GM21528 (cell line): ENCODE data around the gene YKT6.

Experiments
- ATAC-seq: cut with Tn5 transposase; IDR thresholded peaks from one replicate; pipeline ENCODE4 v1.9.1; 2021; ENCODE audit warnings: mild to moderate bottlenecking, moderate library complexity; ENCODE audit not compliant: unreplicated experiment, low FRiP score

YKT6 gene

DNA sequence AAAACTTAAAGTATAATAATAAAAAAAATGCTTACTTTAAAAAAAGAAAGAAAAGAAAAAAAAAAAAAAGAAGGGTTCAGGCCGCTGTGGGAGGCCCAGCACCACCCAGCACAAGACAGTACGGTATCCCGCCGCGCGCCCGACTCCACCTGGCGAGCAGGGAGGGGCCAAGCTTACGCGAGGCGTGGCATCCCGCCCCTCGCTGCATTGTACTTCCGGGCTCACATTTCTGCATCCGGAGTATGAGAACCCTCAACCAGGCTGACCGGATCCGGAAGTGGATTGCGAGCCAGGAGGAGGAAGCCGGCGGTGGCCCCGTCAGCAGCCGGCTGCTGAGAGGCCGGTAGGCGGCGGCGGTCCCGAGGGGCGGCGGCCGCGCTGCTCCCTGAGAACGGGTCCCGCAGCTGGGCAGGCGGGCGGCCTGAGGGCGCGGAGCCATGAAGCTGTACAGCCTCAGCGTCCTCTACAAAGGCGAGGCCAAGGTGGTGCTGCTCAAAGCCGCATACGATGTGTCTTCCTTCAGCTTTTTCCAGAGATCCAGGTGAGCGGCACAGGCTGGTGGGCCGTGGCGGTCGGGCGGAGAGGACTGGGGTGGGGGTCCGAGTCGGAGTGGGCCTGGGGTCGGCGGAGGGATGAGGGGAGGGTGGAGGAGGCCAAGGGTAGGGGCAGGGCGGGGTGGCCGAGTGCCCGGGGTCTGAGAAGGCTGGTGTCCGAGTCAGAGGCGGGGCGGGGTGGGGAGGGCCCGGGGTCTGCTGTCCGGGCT lies at the start of gene YKT6:
TSS of gene YKT6 (plus strand) at position 280 of the 763 bp plus-strand sequence. CDS start at position 438, 158 bp downstream.
- ATAC-seq = peak; percentile 99

DNA sequence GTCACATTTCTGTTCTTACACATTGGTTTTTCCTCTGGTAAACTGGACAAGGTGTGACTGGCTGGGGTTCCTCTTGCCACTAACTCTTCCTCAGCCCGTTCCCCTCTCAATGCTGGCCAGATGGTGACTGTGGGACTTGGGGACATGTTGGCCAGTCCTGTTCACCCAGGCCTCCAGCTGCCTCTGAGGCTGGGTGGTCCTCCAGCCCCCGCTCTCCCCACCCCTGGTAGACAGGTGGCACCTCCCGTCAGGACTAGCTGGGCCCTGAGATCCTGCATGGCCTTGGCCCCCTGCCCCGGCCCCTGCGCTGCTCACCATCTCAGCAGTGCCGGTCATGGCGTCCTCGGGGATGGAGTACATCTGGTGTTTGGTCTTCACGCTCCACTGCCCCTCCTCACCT lies 48.8 kb upstream of the YKT6 start:
- ATAC-seq = no peak

DNA sequence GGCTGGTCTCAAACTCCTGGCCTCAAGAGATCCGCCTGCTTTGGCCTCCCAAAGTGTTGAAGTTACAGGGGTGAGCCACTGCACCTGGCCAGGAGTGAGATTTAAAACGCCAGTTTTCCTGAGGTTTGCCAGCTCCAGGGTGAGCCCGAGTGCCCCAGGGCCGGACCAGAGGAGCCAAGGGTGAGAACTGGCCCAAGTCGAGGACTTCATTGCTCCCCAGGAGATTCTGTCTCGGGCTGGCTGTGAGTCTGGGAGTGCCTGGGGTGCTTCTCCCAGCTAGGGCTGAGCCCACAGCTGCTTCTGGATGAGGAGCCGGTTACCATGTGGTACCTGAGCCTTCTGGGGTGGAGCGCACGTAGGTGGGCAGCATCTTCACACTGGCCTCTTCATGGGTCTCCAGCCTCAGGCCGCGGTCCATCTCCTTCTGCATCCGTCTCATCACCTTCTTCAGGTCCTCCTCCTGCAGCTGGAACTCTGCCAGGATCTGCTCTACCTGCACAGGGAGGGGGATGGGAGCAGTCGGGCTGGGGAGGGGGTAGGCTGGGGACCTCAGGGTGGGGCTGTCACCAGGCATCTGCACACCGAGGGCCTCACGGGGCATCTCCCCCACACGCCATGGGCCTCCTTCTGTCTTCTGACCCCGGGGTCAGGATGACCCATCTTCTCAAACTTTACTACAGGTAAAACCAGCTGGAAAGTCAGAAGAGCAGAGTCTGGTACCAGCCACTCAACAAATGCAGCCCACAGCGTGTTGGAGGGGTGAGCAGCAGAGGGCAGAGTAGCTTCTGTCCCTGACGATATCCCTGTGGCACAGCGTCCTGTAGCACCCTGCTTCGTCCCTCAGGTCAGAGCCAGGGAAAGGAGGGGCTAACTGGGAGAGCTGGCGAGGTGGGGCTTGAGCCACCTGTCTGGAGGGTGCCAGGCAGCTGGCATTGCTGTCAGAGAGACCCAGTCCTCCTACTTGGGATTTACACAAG lies 47.5 kb upstream of the YKT6 start:
- no peak for ATAC-seq

DNA sequence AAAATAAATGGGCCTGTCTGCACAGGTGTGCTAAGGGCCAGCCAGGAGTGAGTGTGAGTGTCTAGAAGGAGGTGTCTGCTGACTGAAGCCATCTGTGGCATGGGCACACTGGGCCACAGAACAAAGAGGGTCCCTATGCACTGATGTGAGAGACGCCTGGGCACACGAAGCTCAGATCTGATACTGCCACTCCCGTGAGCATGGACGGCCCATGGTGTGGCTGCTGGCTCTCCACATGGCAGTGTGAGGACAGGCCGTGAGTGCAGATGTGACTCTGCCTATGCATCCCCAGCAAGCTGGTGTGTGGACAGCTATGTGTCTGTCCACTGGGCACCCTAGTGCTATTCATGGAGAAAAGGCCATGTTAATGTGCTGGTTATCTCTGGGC lies 46.8 kb upstream of the YKT6 start:
- no peak for ATAC-seq

DNA sequence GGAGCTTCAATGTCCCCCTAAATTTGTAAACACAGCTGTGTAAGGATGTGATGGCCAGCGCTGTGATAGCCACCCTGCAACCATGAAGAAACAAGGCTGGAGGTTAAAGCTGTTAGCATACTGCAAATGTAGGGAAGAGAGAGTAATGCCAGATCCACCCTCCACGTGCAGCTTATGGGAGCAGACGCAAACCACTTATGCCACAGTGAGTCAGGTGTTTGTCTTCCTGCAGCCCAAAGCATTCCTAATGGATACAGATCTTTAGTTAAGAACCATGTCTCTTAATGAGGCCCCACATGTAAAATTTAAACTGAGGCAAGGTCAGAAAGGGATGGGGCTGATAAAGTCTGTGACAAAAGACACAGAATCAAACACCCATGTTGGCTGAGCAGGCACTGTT lies 46.1 kb upstream of the YKT6 start:
- no peak for ATAC-seq

DNA sequence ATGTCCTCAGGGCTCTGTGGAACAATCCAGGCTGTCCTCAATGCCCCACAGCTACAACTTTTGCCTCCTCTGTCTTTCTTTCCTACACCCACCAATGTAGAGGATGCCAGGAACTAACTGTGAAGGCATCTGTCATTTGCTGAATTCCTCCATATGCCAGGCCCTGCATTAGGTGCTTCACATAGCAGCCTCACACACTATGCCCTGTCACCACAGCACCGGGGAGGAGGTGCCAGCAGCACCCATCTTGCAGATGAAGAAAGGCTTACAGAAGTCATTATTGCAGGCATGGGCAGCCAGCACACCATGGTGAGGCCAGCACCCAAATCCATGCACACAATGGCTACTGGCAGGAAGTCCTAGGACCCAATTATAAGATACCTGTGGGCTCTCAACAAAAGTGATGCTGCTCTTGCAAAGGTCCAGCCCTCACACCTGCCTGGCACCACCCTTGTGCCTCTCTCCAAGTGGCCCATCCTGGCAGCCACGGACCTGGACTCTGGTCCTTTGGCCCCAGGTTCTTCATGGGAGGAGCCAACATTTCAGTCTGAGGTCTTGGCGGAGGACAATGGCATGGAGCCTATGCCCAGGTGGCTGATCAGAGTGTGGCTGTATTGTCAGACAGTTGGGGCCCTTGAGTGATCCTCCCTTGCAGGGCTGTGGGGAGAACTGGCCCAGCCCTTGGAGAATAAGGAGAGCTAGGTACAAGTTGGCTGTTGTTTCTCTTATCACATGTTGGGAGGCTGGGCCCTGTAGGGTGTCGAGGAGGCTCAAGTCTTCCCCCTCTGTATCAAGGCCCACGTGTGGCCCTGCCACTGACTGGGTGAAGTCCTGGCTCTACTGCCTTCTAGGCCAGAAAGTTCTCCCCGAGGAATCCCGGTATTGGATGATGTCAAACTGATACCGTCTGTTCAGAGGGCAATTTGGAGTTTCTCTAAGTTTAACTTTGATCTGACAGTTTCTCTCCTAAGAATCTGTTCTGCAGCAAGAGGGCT lies 45.3 kb upstream of the YKT6 start:
- no peak for ATAC-seq

DNA sequence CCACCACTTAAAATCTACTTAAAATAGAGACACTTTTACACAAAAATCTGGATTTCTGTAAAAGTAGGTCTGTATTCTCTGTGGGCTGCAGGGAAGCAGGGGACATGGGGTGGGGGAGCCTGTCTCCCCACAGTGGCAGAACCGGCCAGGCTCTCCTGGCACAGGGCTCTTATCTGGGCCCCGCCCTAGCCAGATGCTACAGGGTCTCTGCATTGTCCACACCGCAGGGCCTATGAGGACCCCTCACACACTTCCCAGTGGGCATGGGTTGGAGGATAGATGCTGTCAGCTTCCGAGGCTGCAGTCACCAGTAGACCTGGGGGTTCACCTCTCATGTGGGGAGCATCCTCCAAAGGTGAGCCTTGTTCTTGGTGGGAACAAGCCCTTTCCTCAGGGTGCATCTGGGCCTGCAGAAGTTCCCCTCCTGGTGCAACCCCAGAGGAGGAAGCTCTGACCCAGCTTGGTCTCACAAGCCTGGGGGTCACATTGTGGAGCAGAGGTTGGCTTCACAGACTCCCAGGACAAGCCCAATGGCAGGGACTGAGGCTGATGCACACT lies 44.2 kb upstream of the YKT6 start:
- no peak for ATAC-seq

DNA sequence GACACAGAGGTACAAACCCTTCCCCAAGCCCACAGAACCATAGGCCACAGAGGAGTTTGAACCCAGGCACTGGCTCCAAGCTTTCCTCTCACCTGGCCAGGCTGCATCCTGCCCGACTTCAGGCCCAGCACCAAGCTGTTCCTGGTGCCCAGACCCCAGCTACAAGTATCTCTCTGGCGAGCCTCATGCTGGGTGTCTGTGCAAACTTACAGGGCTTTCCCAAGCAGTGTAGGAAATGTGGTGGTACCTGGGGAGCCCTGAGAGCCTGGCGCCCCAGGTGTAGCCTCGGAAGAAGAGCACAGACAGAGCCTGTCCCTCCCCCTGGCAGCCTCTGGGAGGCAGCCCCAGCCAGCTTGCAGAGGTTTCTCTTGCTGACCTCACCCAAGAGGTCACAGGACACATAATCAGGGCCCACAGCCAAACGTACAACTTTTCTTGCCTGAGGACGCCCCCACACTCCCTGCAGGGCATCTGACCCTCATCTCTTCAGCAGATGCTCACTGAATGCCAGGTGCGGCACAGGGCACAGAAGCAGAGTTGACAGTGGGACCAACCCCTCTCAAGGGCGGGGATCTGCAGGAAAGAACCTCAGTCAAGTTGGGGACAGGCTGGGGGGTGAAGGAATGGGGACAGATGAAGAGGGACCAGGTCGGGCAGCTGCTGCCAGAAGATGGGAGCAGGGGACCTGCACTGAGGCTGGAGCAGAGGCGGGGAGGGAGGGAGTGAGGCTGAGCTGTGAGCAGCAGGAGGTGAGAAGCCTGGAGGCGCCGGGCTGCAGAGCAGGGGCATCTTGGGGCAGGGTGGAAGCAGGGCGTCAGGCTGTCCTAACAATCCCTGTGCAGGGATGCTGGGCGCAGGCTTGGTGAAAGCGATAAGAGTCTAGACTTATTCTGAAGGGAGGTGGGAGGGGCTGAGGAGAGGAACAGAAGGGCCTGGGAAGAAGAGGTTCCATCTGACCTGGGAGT lies 43.4 kb upstream of the YKT6 start:
- no peak for ATAC-seq

DNA sequence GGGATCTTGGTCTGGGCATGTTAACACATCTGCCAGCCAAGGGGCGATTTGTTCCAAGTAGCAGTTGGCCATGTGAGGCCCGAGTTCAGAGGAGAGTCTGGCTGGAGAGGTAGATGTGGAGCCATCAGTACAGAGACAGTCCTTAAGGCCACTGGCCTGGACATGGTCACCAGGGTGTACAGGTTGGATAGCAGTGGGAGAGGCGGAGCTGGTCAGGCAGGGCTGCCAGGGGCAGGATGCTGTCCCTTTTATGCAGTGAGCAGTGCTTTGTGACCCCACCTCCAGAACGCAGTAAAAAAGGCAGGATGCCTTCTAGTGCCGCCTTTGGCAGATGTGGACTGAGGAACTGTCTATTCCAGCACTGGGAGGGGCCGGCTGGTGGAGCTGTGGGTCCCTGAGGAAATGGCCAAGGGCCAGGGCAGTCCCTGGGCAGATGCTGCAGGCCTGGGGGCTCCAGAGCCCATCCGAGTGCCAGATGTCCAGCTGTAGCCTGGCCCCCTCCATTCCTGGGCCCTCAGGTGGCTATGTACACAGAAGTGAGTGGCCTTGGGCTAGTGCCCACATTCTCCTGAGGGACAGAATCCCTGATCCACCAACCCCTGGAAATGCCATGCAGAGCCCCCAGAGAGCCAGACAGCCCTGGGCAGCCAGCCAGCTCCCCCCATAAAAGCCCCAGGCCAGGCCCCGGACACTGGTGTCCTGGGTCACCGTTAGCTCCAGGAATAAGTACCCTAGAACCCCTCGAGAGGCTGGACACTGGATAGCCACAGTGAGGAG lies 42.5 kb upstream of the YKT6 start:
- ATAC-seq = no peak

DNA sequence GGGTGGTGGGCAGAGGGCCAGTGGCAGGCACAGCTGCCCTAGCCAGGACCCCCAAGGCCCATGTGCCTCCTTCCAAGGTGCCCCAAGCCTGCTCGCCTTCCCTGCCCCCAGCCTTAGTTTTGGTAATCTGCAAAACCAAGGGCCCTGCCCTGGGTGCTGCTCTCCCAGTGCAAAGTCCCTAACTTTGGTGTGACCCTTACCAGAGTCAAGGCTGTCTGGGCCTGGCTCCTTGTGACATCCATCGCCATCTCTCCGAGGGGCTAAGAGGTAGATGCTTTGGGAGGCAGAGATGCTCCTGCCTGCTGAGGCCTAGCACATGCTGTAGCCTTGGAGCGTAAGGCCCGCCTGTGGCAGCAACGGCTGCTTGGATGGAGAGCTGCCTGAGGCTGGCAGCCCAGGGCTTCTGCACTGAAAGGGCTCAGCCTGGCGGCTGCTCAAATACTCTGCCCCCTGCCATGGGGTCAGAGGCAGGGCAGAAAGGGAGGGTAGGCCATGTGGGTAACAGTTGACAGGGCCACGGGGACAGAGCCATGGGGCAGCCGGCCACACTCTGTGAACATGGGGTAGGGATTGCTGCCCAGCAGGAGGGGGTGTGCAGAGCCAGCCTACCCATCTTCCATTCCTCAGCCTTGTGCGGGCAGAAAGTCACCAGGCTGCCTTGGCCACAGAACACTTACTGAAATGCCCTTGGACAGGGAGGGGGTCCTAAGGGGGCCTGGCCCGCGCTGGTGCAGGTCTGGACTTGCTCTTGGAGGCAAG lies 41.7 kb upstream of the YKT6 start:
- ATAC-seq = no peak

DNA sequence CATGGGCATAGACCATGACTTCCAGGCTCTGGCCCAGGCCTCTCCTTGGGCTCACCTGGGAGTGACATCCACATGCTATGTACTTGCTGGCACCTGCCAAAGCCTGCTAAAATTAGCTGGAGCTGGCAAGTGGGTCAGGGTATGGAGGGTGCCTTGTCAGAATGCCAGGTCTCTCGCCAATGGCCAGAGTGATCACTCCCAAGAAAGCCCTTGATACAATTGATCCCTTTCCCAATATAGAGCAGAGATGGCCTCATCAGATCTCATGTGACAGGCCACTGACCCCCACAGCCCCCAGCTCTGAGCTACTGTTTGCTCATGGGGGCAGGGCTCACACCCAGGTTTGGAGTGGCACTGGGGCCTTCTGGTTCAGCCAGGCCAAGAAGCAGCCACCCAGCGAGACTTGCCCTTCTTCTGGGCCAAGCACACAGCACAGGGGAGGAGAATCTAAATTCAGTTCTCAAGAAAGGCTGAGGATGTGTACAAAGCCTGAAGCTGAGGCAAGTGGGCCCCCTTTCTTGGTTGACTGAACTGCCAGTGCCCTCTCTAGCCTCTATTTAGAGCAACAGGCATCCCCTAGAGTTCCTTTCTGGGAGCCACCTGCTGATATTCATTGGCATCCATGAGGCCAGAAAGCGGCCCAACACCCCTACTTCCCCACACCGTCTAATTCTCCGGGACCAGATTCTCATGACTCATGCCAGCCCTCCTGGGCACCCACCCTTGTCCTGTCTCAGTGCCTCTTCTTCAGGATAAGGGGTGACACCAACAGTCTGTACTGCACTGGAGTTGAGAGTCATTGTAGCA lies 40.8 kb upstream of the YKT6 start:
- ATAC-seq = no peak

DNA sequence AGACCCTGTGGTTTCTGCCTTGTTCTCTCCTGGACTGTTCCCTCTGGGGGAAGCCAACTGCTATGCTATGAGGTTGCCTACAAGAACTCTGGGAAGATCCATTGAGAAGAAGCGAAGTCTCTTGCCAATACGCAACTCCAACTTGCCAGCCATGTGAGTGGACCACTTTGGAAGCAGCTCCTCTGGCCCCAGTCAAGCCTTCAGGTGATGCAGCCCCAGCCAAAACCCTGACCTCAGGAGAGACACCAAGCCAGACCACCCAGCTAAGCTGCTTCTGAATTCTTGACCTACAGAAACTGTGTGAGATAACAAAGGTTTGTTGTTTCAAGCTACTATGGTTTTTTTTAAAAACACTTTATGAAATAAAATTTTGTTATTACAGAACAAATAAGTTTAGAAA lies 39.4 kb upstream of the YKT6 start:
- no peak for ATAC-seq

DNA sequence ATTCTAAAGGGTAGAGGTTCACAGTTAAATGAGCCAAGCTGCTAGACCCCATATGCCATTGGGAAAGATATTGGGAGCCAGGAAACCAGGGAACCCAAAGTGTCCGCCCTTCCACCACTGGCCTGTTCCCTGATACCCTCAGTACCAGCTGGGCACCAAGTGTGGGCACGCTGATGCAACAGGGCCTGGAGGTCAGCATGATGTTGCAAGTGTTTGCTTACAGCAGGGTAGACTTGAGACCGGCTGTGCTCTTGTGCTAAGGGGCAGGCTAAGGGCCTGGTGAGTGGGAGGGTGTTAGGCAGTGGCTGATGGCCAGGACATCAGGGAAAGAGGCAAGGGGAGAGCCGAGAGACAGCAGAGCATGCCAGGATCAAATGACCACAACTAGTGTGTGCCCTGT lies 38.6 kb upstream of the YKT6 start:
- ATAC-seq = no peak

DNA sequence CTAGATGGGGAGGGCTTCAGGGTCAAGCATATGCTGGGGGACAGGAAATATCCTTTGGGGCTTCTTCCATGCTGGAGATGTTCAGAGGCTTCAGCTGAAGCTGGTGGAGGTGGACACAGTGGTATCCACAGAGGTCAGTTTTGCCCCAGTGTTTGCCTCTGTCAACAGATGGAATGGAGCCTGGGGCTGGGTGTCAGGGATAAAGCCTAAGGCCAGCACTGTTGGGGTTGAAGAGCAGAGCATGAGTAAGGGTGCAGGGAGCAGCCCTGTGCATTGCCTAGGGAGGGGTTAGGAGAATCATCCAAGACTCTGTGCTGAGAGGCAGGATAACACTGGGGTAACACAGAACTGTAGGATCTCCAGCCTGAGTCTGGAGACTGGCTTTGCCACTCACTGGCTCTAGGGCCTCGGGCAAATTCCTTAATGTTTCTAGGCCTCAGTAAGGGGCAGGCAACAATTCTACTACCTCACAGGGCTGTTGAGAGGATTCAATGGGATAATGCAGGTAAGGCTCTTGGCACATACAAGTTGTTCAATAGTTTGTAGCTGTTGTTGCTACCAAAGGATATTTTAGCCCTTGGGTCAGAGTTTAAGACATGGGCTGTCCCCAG lies 37.9 kb upstream of the YKT6 start:
- ATAC-seq = no peak

DNA sequence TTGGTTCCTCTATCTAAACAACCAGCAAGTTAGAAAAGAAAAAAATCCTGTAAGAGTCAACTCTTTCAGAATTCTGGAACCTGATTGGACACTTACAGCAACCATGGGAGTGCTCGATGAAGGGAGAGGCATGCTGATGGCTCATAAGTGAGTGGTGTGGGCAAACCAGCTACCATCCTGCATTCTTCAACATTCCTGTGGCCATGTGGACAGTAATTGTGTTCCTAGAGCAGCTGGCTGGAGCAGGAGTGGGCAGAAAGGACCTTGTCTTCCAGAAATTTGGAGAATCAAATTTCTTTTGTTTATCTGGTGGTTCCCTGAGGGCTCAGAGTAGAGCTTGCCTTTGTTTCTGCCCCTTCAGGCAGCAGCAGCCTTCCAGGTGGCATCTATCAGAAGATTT lies 37.2 kb upstream of the YKT6 start:
- no peak for ATAC-seq

DNA sequence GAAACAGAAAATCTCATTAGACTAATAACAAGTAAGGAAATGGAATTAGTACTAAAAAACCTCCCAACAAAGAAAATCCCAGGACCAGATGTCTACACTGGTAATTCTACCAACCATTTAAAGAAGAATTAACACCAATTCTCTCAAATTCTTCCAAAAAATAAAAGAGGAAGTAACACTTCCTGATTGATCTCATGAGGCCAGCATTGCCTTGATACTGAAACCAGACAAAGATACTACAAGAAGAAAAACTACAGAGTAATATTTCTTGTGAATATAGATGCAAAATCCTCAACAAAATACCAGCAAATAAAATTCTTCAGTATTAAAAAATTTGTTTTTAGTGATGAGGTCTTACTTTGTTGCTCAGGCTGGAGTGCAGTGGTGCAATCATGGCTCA lies 32.9 kb upstream of the YKT6 start:
- ATAC-seq = no peak
